ENCODE data around the gene MYBL2. TPM values are rescaled to one million over a fixed set of nuclear protein-coding genes. Genes with fewer than 3 reads are reported as not detected.

Gene MYBL2
- total RNA-seq, 1 donor from 2014 or later, result 1.7 TPM

DNA sequence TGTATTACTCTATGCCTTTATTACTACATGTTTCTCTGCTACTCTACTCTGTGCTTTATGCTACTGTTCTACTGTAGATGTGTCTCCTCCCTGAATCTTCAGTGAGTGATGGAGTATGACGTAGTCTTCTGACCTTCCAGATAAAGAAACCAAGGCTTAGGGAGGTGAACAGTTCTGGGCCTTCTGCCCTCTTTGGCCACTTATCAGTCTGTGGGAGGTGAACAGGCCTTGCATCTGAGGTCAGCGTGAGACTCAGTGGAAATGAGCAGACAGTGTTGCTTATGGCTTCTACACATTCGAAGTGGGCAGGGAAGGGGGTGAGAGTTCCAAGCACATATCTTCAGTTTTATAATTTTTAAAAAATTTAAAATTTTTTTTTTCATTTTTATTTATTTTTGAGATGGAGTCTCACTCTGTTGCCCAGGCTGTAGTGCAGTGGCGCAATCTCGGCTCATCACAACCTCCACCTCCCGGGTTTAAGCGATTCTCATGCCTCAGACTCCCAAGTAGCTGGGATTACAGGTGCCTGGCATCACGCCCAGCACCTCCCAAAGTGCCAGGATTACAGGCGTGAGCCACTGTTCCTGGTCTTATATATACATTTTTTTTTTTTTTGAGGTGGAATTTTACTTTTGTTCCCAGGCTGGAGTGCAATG, 24.2 kb downstream of the MYBL2 start:
- Histone ChIP-seq H3K27me3 (ENCODE audit: low read depth) (no peaks in the 10 kb centered on the region), H3K9me3 (no peaks in the 10 kb centered on the region), H3K4me1 (no peaks in the 10 kb centered on the region), H3K36me3 (no peaks in the 10 kb centered on the region), H3K27ac (no peak overlapping the region), H3K4me3 (no peak overlapping the region)
- TF ChIP-seq, protein P1, sequence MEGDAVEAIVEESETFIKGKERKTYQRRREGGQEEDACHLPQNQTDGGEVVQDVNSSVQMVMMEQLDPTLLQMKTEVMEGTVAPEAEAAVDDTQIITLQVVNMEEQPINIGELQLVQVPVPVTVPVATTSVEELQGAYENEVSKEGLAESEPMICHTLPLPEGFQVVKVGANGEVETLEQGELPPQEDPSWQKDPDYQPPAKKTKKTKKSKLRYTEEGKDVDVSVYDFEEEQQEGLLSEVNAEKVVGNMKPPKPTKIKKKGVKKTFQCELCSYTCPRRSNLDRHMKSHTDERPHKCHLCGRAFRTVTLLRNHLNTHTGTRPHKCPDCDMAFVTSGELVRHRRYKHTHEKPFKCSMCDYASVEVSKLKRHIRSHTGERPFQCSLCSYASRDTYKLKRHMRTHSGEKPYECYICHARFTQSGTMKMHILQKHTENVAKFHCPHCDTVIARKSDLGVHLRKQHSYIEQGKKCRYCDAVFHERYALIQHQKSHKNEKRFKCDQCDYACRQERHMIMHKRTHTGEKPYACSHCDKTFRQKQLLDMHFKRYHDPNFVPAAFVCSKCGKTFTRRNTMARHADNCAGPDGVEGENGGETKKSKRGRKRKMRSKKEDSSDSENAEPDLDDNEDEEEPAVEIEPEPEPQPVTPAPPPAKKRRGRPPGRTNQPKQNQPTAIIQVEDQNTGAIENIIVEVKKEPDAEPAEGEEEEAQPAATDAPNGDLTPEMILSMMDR (IDR thresholded peaks at IDR 0.05), result no peak
- ATAC-seq, result no peak
- intact Hi-C loops (cut with DNase I), result no loop called here
- DNase-seq, result no peak

DNA sequence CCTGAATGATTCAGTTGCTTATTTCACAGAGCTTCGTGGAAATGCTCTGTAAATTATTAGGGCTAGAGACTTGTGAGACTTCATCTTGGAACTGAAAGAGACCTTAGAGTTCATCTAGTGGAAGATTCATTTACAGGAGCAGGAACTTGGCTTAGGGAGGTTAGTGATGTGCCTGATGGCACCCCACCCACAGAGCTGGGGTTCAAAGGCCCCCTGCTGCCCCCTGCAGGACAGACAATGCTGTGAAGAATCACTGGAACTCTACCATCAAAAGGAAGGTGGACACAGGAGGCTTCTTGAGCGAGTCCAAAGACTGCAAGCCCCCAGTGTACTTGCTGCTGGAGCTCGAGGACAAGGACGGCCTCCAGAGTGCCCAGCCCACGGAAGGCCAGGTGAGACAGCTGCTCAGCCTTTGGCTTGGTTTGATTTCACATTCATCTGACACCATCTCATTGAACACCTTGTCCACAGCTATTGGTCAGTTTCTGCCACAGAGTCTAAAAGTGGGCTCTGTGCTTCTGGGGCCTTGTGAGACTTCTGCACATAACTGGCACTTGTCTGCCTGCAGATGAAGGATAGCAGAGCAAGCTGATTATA, 25.1 kb downstream of the MYBL2 start:
- no peaks in the 10 kb centered on the region for H3K9me3 ChIP-seq
- no peaks in the 10 kb centered on the region for H3K27me3 ChIP-seq (ENCODE audit: low read depth)
- H3K4me1 ChIP-seq, result no peaks in the 10 kb centered on the region
- ATAC-seq, result peak in 1 of 2 donors; percentile 42
- no peak overlapping the region for H3K4me3 ChIP-seq
- TF ChIP-seq, protein P1 (IDR thresholded peaks at IDR 0.05), result peak; percentile 54
- intact Hi-C loops (cut with DNase I), result no loop called here
- H3K36me3 ChIP-seq, result no peaks in the 10 kb centered on the region
- DNase-seq, result no peak
- H3K27ac ChIP-seq, result no peak overlapping the region

DNA sequence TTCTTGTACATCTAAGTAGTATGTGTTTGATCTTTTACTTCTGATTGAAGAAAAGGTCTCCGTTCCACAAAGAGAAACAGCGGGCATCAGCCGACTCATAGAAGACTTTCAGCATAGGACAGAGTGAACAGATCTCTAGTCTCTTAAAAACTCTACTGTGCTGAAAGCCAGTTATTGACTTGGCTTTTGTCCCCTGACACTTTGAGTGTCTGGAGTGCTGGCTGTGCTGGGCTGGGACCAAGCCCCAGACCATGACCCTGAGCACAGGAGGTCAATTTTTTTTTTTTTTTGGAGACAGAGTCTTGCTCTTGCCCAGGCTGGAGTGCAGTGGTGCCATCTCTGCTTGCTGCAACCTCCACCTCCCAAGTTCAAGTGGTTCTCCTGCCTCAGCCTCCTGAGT, 27.8 kb downstream of the MYBL2 start:
- Histone ChIP-seq H3K27ac (no peak overlapping the region), H3K4me3 (no peak overlapping the region), H3K9me3 (no peaks in the 10 kb centered on the region), H3K4me1 (no peaks in the 10 kb centered on the region), H3K36me3 (no peaks in the 10 kb centered on the region), H3K27me3 (ENCODE audit: low read depth) (no peaks in the 10 kb centered on the region)
- intact Hi-C loops (cut with DNase I), result no loop called here
- DNase-seq (no peak), ATAC-seq (no peak)
- TF ChIP-seq, protein P1 (IDR thresholded peaks at IDR 0.05), result no peak

DNA sequence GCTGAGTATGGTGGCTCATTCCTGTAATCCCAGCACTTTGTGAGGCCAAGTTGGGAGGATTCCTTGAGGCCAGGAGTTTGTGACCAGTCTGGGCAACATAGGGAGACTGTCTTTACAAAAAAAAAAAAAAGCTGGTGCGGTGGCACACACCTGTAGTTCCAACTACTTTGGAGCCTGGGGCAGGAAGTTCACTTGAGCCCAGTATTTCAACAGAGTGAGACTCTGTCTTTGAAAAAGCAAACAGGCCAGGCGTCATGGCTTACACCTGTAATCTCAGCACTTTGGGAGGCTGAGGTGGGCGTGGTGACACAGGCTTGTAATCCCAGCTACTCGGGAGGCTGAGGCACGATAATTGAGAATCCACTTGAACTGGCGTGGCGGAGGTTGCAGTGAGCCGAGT, 28.7 kb downstream of the MYBL2 start:
- Histone ChIP-seq H3K4me1 (no peaks in the 10 kb centered on the region), H3K4me3 (no peak overlapping the region), H3K36me3 (no peaks in the 10 kb centered on the region), H3K27ac (no peak overlapping the region), H3K27me3 (ENCODE audit: low read depth) (no peaks in the 10 kb centered on the region), H3K9me3 (no peaks in the 10 kb centered on the region)
- TF ChIP-seq, protein P1 (IDR thresholded peaks at IDR 0.05), result no peak
- ATAC-seq, result no peak
- intact Hi-C loops (cut with DNase I), result no loop called here
- DNase-seq, result no peak

DNA sequence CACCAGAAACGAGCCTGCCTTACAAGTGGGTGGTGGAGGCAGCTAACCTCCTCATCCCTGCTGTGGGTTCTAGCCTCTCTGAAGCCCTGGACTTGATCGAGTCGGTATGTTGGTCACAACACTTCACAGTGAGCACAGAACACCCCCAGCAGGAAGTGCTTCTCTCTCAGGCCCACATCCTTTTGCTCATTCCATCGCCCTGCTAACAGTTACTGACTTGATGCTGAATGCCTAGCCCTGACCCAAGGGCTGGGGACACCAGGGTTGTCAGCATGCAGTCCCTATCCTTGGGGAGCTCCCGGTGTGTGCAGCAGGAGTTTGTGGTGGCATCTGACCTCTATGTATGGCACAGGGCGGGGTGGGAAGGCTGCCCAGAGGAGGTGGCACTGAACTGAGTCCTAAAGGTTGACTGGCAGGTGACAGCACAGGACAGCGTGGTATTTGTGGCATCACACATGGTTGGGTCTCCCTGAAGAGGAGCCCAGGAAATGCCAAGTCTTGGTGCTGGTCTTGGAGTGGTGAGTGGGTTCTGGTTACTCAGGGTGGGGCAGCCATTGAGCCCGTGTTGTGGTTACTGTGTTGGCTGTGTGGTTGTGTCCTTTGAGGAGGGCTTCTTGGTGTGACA, 33.1 kb downstream of the MYBL2 start:
- DNase-seq, result no peak
- TF ChIP-seq, protein P1 (IDR thresholded peaks at IDR 0.05), result no peak
- intact Hi-C loops (cut with DNase I), result no loop called here

More for the DNA sequence above, 33.1 kb downstream of the MYBL2 start:
- Histone ChIP-seq H3K27me3 (ENCODE audit: low read depth) (no peaks in the 10 kb centered on the region), H3K4me3 (no peak overlapping the region), H3K27ac (no peak overlapping the region), H3K36me3 (no peaks in the 10 kb centered on the region), H3K4me1 (no peaks in the 10 kb centered on the region), H3K9me3 (no peaks in the 10 kb centered on the region)
- ATAC-seq, result peak in 1 of 2 donors; percentile 20
